Esophagus muscularis mucosa (tissue), 4 donors: Measurements from ENCODE around the gene RERE. TPM values are rescaled to one million over a fixed set of nuclear protein-coding genes. Genes with fewer than 3 reads are reported as not detected.

ENCODE experiments used
- DNase-seq: peaks from one replicate; pipeline ENCODE4 v3.0.0-alpha.2; 2017; ENCODE audit errors: extremely low spot score
- H3K27ac ChIP-seq, 4 donors: fragments of 200-600 bp; sonication (generic); replicated peaks in 1 of 4; 1 replicate in 3 of 4; 2 replicates in 1 of 4; pipeline ENCODE4 v1.5.1; 2016 to 2019; ENCODE audit warnings: mild to moderate bottlenecking in 1 of 4
- H3K27me3 ChIP-seq, 4 donors: fragments of 200-600 bp; sonication (generic); one replicate each; pipeline versions ENCODE4 v1.5.1 to v1.6.0; 2016 to 2019
- H3K36me3 ChIP-seq, 4 donors: fragments of 200-600 bp; sonication (generic); one replicate each; pipeline ENCODE4 v1.5.1; 2016 to 2019
- H3K4me1 ChIP-seq, 4 donors: fragments of 200-600 bp; sonication (generic); one replicate each; pipeline ENCODE4 v1.5.1; 2016 to 2019
- H3K4me3 ChIP-seq, 4 donors: fragments of 200-600 bp; sonication (generic); 1 replicate in 2 of 4; 2 replicates in 2 of 4; pipeline ENCODE4 v1.5.1; 2016 to 2019; ENCODE audit warnings: mild to moderate bottlenecking in 4 of 4, moderate library complexity in 1 of 4
- H3K9me3 ChIP-seq, 4 donors: fragments of 200-600 bp; sonication (generic); 1 replicate in 3 of 4; 2 replicates in 1 of 4; pipeline ENCODE4 v1.5.1; 2016 to 2019
- EP300 ChIP-seq: sonication (generic); formaldehyde crosslinking; IDR thresholded peaks from one replicate; pipeline ENCODE4 v1.6.1; 2017; ENCODE audit warnings: antibody characterized with exemption
- POLR2A ChIP-seq: fragments of 450-650 bp; IDR thresholded peaks from one replicate; pipeline ENCODE4 v1.6.1; 2017; ENCODE audit warnings: antibody characterized with exemption, moderate library complexity, mild to moderate bottlenecking, low read depth
- POLR2AphosphoS5 ChIP-seq, 2 donors: sonication (generic); formaldehyde crosslinking; IDR thresholded peaks; one replicate each; pipeline ENCODE4 v1.6.1; 2017; ENCODE audit warnings: antibody characterized with exemption in 2 of 2
- WGBS: methylation state at CpG from one replicate; pipeline ENCODE4 v1.1.5; 2018; 5-methylcytosine and 5-hydroxymethylcytosine counted together
- intact Hi-C: fragments of 100-400 bp; cut with DNase I; formaldehyde crosslinking; loops from one replicate; pipeline ENCODE4 v1.15.1; 2023
- total RNA-seq, 4 donors: library from RNA; depleted of rRNA; stranded (reverse); fragments of >200 nt; gene quantifications; one replicate each; pipeline versions ENCODE4 v1.1.0 to v1.2.1, GENCODE V29; 2016
- TF ChIP-seq, protein P1 (sequence below), 3 experiments: fragments of 200-600 bp in 2 of 3; fragments of 450-650 bp in 1 of 3; sonication (generic) in 2 of 3; IDR thresholded peaks; one replicate each; pipeline ENCODE4 v1.5.1; 2017 to 2019; ENCODE audit warnings: antibody characterized with exemption in 3 of 3, mild to moderate bottlenecking in 2 of 3, moderate library complexity in 1 of 3

RERE gene
- total RNA-seq, 4 donors from 2014 or later: 133 to 212 (median 168) TPM

- H3K36me3 ChIP-seq: no peaks in the 10 kb centered on the region
- no peaks in the 10 kb centered on the region for H3K9me3 ChIP-seq
- no peaks in the 10 kb centered on the region for H3K27me3 ChIP-seq
- intact Hi-C loops: no loop called here
- DNase-seq: no peak
- no peak overlapping the region for H3K4me3 ChIP-seq
- WGBS: 90% methylated on average over 3 of the region's 3 CpGs
- no peak for TF ChIP-seq POLR2AphosphoS5 (IDR thresholded peaks at IDR 0.05)
- TF ChIP-seq, protein P1, sequence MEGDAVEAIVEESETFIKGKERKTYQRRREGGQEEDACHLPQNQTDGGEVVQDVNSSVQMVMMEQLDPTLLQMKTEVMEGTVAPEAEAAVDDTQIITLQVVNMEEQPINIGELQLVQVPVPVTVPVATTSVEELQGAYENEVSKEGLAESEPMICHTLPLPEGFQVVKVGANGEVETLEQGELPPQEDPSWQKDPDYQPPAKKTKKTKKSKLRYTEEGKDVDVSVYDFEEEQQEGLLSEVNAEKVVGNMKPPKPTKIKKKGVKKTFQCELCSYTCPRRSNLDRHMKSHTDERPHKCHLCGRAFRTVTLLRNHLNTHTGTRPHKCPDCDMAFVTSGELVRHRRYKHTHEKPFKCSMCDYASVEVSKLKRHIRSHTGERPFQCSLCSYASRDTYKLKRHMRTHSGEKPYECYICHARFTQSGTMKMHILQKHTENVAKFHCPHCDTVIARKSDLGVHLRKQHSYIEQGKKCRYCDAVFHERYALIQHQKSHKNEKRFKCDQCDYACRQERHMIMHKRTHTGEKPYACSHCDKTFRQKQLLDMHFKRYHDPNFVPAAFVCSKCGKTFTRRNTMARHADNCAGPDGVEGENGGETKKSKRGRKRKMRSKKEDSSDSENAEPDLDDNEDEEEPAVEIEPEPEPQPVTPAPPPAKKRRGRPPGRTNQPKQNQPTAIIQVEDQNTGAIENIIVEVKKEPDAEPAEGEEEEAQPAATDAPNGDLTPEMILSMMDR (IDR thresholded peaks at IDR 0.05): no peak
- no peak for TF ChIP-seq EP300
- TF ChIP-seq POLR2A: no peak
- H3K27ac ChIP-seq: no peak overlapping the region
- peaks cover 24 to 28% (median 26%) of the 10 kb centered on the region in 4 donors for H3K4me1 ChIP-seq
Measured at GRCh38 chr1:8529901-8530300, 287.5 kb downstream of the RERE start.

- Histone ChIP-seq H3K27me3 (no peaks in the 10 kb centered on the region), H3K4me3 (no peak overlapping the region), H3K4me1 (peaks cover 40 to 47% (median 45%) of the 10 kb centered on the region in 4 donors), H3K36me3 (no peaks in the 10 kb centered on the region), H3K27ac (peak overlapping the region in 2 of 4 donors; percentile 30 to 81), H3K9me3 (no peaks in the 10 kb centered on the region)
- no peak for DNase-seq
- WGBS: 66% methylated on average over 4 of the region's 4 CpGs
- no peak for TF ChIP-seq POLR2A
- TF ChIP-seq EP300: no peak
- TF ChIP-seq, protein P1 (IDR thresholded peaks at IDR 0.05): no peak
- no peak for TF ChIP-seq POLR2AphosphoS5 (IDR thresholded peaks at IDR 0.05)
- intact Hi-C loops: no loop called here
Measured at GRCh38 chr1:8527941-8528340, 289.5 kb downstream of the RERE start.

DNA sequence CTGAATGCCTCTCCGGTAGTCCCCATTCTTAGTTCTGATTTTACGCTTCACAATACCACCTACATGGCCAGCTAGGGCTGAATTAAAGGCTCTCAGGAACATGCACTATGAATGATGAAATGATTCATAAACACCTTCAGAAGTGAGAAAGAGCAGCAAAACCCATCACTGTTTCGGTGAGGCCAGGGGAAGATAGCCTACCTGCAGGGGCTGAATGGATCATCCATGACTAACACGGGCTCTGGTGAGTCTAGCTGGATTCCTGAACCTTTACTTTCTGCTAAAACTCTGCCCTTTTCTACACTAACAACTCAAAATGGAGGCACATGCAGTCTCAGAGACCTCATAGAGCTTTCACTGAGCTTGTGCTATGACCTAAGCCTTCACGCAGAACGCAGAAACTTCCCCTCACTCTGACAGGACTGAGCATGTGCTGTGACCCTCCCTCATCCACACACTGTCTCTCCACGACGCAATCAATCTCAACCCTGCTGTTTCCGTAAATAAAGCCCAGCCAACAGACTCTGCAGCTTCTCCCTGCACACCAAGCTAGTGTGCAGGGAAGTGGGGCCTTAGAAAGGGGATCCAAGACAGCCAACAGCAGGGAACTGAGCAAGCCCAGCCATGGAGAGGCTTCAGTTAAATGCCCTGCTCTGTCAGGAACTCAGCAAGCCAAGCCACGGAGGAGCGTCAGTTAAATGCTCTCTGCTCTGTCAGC lies 291.7 kb downstream of the RERE start:
- Histone ChIP-seq H3K9me3 (no peaks in the 10 kb centered on the region), H3K4me3 (peak overlapping the region; percentile 50 to 64 (median 54)), H3K27me3 (no peaks in the 10 kb centered on the region), H3K4me1 (peaks cover 40 to 56% (median 49%) of the 10 kb centered on the region in 4 donors), H3K36me3 (no peaks in the 10 kb centered on the region), H3K27ac (peak overlapping the region; percentile 79 to 83 (median 80))
- intact Hi-C loops: no loop called here
- 1% methylated on average over 11 of the region's 11 CpGs for WGBS
- TF ChIP-seq POLR2AphosphoS5 (IDR thresholded peaks at IDR 0.05) (peak; percentile 82 to 90), POLR2A (no peak), EP300 (no peak)
- TF ChIP-seq, protein P1 (IDR thresholded peaks at IDR 0.05): no peak
- peak; percentile 94 for DNase-seq

- Histone ChIP-seq H3K9me3 (no peaks in the 10 kb centered on the region), H3K27me3 (no peaks in the 10 kb centered on the region), H3K4me3 (peak overlapping the region; percentile 50 to 64 (median 54)), H3K36me3 (no peaks in the 10 kb centered on the region), H3K4me1 (peaks cover 40 to 59% (median 49%) of the 10 kb centered on the region in 4 donors), H3K27ac (peak overlapping the region; percentile 79 to 83 (median 80))
- intact Hi-C loops: no loop called here
- TF ChIP-seq, protein P1 (IDR thresholded peaks at IDR 0.05): no peak
- no peak for TF ChIP-seq EP300
- TF ChIP-seq POLR2AphosphoS5 (IDR thresholded peaks at IDR 0.05): no peak
- TF ChIP-seq POLR2A: no peak
- no peak for DNase-seq
- WGBS: 3% methylated on average over 6 of the region's 6 CpGs
Measured at GRCh38 chr1:8525216-8525557, 292.3 kb downstream of the RERE start.
